GM21825 (cell line): ENCODE measurements around the gene OXSR1.
"Not testable (repeated sequence)": the region's sequence is repeated elsewhere in the genome, so short reads cannot be mapped to it uniquely, and the experiment has no call there.

ENCODE experiments used
- ATAC-seq: cut with Tn5 transposase; IDR thresholded peaks from one replicate; pipeline ENCODE4 v1.9.1; 2021; ENCODE audit warnings: mild to moderate bottlenecking, moderate library complexity; ENCODE audit not compliant: unreplicated experiment

OXSR1 gene

DNA sequence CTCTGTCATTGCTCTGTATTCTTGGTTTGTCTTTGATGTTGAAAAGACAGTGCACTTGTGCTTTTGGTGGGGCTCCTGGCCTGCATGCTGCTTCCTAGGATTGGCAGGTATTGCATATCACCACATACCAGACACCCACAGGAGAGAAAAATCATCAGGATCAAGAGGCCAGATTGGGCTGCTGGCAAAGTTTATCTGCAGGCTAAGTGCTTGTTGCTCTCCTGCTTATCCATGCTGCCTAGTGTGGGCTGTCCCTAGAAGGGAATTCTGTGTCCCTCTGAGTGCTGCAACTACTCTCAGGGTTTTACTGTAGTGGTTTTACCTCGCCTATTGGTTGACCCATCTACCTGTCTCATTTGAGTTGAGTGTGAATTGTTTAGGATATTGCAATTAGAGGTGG lies 99.4 kb downstream of the OXSR1 start:
- ATAC-seq: no peak

DNA sequence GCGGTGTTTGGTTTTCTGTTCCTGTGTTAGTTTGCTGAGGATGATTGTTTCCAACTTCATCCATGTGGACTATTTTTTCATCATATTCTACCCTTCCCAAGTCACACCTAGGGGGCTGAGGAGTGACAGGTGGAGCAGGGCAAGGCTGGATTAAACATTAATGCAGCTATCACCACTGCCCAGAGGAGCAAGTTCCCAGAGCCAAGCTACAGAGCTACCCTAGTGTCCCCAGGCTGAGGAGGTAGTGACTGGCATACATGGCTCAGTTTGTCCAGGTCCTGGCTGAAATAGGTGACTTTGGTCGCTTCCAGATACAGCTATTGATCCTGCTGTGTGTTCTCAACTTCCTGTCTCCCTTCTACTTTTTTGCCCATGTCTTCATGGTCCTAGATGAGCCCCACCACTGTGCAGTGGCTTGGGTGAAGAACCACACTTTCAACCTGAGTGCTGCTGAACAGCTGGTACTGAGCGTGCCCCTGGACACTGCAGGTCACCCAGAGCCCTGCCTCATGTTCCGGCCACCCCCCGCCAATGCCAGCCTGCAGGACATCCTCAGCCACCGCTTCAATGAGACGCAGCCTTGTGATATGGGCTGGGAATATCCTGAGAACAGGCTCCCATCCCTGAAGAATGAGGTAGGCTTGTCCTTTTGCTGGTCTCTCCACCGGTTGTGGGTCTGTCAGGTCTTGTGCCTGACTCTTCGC lies 100.4 kb downstream of the OXSR1 start, which contains the start of gene SLC22A13:
Gene SLC22A13 (plus strand): TSS at position 209 of the 704 bp plus-strand sequence. CDS start 49 bp downstream, at position 258.
- ATAC-seq: no peak

DNA sequence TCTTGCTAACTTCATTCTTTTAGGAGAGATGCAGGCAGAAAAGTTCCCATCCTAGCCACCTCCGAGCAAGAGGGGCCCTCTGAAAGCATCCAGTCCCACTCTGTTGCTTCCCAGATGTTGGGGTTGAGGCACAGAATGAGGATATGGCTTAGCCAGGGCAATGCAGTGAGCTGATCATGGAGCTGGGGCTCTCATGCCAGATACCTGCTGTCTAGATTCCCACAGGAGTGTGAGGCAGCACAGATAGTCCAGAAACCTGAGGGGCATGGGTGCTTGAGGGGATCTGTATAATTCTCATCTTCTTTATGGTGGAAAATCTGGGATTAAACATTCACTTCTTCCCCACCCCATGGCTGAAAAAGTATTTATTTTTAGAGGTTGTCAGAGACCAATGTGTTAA lies 101.5 kb downstream of the OXSR1 start:
- ATAC-seq: no peak

DNA sequence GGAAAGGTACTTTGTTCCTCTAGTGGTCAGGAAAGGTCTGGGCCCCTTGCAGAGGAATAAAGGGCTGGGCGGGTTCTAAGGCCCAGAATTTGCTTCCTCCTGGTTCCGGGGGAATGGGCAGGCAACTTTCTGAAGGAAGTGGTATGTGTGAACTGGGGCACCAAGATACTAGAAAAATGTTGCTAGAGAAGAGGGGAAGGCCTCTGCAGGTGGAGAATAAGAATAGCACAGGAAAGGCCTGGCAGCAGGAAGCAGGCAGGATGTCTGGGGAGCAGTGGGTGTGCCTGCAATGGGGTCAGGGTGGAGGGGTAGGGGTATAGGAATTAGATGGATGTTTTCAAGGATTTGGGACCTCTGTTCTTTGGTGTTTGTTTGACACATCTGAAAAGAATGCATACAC lies 102.3 kb downstream of the OXSR1 start:
- ATAC-seq: no peak

DNA sequence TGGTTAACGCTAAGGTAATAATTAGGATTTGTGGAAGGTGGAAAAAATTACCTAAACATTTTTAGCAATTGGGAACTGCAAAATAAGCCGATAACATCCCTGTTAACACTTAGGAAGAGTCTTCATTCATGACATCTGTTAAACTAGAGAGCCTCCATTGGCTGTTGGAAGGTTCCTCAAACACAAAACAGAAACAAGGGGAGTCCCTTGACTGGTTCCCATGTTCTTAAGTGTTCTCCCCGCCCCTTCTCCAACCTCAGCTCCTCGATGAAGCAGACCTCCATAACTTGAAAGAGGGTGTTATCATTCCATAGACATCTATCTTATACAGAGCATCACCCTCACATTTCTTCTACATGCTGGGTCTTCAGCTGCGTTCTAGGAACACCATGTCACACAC lies 102.8 kb downstream of the OXSR1 start:
- ATAC-seq: no peak

DNA sequence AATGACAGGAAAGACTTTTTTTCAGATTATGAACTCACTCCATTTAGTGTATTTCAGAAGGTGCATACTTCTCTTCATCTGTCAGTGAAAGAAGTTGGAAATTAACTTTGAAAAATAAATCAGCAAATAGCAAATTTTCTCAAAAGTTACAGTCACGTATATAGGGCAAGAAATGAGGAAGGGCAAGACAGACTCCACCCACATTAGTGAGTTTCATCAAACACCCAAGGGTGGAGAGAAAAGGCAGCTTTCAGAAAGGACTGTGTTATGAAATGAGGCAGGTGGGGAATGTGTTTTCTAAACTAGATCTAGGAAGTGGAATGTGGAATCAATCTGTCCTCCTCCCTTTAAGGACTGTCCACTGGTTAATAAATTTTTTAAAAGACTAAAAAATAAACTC lies 103.2 kb downstream of the OXSR1 start:
- no peak for ATAC-seq

DNA sequence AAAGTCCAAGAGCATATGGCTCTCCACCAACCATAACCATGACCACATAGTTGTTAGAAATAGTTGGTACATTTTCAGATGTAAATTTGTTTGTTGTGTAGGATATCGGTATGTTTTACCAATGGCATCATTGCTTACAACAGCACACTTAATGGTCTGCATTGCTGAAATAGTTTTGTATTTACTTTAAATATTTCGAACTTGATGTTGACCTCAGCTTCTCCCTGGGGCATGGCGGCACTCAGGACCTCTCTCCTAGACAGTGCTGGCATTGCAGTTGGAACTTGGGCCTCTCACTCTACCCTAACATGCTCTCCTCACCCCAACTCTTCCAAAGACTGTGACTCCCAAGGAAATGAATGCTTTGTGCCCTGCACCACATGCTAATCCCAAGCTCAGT lies 105.3 kb downstream of the OXSR1 start:
- no peak for ATAC-seq

DNA sequence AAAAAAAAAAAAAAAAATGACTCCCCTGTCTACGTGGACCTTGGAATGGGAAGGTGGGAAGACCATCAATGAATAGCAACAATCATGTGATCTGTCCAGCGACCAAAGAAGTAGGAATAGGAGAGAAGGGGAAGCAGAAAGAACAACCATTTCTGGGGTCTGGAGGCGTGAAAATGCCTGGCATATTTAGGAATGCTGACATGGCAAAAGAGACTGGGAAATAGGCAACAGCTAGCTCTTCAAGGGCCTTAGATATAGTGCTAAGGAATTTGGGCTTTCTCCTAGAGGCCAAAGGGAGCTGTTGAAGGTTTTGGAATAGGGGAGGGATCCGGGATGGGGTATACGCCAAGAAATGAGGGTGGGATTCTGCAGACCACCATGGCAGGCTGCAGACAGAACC lies 106.2 kb downstream of the OXSR1 start:
- no peak for ATAC-seq

DNA sequence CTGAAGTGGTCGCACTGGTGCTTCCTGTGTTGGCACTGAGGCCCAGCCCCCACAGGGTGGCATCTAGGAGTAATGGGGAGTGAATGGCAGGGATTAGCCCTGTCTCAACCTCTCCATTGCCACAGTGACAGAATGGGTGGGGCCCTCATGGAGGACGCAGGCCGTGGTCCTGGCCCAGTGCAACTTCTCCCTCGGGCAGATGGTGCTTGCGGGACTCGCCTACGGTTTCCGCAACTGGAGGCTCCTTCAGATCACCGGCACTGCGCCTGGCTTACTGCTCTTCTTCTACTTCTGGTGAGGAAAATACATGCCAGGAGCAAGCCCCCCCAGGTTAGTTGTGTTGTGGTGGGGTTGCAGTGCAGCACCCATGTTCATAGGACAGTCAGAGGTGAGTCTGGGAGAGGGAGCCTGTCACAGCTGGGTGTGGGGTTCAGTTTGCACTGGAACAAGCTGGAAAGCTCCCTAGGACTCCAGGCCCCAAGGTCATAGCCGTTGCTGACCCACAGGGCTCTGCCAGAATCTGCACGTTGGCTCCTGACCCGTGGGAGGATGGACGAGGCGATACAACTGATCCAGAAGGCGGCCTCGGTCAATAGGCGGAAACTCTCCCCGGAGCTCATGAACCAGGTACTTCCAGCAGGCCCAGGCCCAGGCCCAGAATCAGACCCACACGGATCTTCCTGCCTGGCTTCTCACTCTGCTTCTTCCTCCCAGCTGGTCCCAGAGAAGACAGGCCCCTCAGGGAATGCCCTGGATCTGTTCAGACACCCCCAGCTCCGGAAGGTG lies 109.7 kb downstream of the OXSR1 start:
- no peak for ATAC-seq

DNA sequence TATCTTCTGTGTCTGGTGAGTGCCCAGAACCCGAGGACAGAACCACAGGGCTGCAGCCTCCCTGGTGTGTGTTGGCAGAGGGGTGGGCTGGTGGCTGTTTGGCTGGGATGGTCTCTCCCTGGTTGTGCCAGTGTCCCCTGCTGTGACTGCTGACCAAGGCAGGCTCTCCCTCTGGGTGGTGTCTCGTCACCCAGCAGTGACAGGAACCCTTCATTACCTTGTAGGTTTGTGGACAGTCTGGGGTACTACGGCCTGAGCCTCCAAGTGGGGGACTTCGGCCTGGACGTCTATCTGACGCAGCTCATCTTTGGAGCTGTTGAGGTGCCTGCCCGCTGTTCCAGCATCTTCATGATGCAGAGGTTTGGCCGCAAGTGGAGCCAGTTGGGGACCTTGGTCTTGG lies 110.3 kb downstream of the OXSR1 start:
- no peak for ATAC-seq

DNA sequence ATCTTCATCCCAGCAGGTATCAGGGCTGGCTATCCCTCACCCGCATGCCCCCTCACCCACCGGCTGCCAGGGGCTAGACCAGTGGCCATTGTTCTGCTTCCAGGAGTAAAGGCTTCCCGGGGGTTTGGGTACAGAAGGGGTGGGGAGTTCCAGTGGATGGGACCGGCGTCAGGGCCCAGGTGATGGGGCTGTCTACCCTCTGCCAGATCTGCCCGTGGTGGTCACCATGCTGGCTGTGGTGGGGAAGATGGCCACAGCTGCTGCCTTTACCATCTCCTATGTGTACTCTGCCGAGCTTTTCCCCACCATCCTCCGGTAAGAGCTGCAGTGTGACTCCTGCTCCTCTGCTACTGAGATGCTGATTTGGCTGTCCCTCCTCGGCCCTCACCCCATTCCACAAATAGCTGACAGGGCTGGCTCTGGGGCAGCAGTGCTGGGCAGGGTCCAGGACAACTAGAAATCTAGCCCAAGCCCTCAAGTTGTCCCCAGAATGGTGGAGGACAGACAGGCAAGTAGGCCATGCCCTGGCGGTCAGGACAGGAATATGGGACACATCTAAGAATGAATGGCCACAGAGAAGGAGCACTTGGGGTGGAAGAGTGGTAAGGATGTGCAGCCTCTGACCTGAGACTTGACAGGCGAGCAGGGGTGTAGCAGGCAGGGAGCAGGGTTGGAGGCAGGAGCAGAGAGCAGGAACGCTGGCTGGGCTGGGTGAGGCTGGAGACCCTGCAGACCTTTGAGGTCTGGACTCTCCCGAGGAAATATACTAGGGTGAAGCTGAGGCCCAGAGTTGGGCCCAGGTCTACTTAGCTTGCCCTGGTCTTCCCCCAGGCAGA lies 111.0 kb downstream of the OXSR1 start:
- ATAC-seq: no peak

DNA sequence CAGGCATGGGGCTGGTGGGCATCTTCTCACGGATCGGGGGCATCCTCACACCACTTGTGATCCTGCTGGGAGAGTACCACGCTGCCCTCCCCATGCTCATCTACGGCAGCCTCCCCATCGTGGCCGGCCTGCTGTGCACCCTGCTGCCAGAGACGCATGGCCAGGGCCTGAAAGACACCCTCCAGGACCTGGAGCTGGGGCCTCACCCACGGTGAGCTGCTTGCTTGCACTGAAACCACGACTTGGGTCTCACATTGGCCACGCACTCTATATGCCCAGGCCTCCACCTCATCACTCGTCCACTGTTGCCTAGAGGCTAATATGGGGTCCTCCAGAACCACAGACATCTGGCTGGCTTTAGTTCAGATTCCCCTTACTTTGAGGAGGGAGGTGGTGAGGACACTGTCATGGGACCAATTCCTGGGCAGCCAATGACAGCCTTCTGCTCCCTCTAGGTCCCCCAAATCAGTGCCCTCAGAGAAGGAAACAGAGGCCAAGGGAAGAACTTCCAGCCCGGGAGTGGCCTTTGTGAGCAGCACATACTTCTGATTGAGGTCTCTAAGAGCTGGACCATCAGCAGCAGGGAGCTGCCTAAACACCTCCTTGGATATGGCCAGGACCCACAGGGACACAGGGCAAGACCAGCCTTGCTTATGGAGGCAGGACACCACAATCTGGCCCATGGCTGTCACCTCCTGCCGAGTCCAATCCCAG lies 111.7 kb downstream of the OXSR1 start:
- ATAC-seq: no peak

DNA sequence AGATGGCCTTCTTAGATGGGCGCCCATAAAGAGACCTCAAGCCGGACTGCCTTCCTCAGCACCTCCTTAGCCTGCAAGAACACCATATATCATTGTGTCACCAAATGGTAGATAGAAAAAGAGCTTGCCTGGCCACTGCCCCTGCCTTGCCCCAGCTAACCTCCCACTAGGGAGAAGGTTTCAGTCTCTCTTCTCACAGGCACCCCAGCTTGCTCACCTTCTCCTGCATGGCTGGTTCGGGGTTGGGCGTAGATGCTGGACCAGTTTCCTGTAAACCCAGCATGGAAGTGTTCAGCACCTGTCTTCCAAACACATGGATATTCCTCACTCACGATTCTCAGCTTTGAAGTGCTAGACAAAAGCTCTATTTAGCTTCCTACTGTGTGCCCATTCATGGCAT lies 113.5 kb downstream of the OXSR1 start:
- ATAC-seq: no peak

DNA sequence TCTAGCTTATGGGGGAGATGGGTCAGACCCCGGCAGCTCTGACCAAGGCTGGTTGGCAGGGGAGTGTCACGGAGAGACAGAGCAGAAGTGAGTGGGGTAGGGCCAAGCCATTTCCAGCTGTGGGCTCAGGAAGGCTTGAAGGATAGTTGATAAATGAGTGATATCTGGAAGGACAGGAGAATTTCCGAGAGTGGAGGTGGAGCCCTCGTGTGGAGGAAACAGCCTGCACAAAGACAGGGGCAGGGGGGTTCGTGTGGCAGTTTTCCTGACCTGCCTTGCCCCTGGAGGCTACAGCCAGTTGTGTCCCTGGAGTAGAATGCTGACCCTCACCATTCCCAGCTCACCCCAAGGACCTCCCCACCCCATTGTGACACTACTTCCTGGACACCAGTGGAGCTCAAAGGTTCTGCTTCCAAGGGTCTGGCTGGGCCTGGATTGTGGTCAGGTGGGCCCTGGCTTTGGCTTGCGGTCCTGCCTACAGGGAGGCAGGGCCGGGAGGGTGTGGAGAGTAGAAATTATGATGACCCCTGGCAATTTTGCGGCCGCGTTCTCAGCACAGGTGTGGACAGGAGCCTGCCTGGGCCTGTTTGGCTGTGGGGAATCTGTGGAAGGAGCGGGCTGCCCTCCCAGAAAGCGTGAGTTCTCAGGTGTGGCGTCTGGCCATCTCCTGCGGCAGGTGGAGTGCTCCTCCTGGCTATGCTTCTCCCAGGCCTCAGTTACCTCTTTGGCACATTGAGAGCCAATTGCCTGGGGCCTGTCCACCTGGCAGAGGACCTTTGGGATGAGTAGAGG lies 116.8 kb downstream of the OXSR1 start, which contains the start of gene SLC22A14:
Gene SLC22A14 (plus strand): TSS at position 400 of the 792 bp plus-strand sequence. CDS start 23,733 bp downstream, outside the sequence.
- no peak for ATAC-seq

DNA sequence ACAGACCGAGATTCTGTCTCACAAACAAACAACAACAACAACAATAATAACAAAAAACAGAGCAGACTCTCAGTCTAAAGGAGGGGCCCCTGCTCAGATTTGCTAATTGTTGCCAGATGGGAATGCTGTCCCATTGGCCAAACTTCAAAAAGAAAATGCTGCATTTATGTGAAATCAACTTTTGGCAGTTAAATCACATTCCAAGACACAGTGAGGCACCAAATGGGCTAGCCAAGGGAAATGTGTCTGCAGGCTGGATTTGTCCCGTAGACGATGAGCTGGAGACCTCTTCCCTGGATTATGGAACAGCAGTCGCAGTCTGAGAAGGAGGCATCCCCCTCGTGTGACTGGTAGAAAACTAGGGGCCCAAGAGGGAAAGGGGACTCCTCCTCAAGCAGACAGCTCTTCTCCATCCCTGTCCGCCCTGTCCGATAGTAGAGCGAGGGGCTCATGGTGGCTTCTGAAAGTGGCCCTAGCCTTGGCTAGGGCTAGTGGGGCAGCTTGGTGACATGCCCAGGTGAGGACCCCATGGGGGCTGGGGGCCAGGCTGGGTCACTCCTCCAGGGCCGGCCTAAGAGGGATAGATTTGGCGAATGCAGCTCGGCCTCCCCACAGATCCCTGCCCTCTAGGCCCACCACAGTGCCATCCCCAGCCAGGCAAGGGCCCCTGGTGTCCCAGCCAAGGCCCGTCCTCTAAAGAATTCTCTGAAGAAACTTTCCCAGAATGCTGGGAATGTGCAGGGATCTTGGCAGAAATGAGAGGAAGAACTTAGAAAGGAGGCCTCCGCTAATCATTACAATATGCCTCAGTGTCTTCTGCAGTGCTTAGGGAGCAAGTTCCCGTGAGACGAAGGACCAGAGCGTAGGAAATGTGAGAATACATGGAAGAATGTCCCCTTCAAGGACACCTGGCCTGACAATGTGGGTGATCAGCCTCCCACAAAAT lies 118.7 kb downstream of the OXSR1 start:
- ATAC-seq: no peak

DNA sequence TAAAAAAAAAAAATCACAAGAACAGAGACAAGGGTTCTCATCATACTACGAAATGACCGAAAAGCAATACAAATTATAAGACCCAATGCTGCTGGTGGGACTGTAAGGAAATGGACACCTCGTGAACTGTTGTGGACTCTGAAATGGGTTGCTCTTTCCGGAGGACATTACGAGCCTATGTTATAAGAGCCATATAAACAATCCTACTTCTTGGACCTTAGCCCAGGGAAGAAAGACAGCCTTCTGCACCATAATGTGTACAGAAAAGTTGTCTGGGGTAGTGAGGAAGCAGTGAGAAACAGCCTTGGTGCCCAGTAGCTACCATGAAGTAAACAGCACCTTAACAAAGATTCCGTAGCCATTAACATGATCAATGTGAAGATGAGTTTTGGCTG lies 119.4 kb downstream of the OXSR1 start:
- ATAC-seq: no peak

DNA sequence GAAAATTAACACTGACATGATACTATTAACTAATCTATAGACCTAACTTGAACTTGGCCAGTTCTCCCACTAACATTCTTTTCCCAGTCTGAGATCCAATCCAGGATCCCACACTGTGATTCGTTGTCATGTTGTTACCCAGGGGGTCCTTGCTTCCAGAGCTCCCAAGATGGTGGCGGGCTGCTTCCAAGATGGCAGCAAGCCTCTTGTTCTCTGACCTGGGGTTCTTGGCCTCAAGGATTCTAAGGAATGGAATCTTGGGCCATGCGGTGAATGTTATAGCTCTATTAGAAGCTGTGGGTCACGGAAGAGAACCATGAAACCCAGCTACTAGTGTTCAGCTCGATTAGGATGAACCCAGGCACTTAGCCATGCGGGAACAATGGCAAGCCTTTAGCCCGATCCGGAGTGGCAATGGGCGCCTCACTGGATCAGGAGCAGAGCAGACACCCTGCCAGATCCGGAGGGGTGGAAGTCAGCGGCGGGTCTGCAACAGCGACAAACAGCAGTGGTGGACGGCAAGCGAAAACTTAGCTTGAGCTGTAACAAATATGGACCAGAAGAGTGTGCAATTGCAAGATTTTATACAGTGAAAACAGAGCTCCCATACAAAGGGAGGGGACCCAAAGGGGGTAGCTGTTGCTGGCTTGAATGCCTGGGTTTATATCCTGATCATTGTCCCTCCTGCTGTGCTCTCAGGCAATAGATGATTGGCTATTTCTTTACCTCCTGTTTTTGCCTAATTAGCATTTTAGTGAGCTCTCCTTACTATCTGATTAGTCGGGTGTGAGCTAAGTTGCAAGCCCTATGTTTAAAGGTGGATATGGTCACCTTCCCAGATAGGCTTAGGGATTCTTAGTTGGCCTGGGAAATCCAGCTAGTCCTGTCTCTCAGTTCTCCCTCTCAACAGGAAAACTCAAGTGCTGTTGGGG lies 124.2 kb downstream of the OXSR1 start:
- not testable (repeated sequence) for ATAC-seq

DNA sequence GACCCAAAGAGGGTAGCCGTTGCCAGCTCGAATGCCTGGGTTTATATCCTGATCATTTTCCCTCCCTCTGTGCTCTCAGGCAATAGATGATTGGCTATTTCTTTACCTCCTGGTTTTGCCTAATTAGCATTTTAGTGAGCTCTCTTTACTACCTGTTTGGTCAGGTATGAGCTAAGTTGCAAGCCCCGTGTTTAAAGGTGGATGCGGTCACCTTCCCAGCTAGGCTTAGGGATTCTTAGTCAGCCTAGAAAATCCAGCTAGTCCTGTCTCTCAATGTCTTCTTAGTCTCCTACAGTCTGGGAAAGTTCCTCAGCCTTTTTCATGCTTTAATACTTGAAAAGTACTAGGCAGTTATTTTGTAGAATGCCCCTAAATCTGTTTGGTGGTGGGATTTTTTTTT lies 131.7 kb downstream of the OXSR1 start:
- ATAC-seq: not testable (repeated sequence)
